ENCODE results near the gene PAOX. TPM values are rescaled to one million over a fixed set of nuclear protein-coding genes. Genes with fewer than 3 reads are reported as not detected.
"Not testable (repeated sequence)": the region's sequence is repeated elsewhere in the genome, so short reads cannot be mapped to it uniquely, and the experiment has no call there.

The PAOX gene
- polyA plus RNA-seq, 1 experiment = 4.5 TPM

DNA sequence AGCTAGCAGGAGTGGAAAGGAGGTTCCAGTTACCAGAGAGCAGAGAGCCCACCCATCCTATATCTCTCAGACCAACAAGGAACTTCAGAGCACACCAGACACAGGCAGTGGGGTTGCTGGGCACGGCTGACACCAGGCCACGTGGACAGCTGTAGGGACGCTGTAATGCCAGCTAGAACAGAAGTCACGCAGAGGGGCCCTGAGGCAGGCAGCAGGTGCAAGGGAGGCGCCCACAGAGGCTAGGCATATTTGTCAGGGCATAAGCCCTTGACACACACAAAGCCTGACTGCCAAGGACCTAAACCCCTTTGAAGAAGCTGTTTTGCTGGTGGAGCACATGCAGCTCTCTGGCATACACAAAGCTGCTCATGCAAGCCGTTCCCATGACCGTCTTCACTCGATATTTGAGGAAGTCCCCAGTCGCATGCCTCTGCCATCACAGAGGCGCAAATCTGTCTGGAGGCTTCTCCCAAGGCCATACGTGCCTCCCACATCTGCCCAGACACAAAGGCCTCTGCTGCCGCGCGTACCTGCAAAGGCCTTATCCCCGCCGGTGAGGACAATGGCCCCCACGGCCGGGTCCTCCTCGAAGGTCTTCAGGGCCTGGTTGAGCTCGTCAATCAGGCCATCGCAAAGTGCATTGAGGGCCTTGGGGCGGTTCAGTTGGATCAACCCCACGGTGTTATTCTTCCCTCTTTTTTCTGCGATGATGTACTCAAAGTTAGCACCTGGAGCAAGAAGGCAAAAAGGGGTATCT, 8.9 kb upstream of the PAOX start:
- ChIA-PET POLR2A (no interaction called here), CTCF (interaction anchor here (0.8 kb wide), 1 partner anchor 11 kb away, joined by 3 read pairs; no protein-coding TSS in a partner anchor)
- peaks cover 33% of the 10 kb centered on the region for H3K36me3 ChIP-seq (ENCODE audit: control insufficient read depth, insufficient read depth, low read length)
- no peak for DNase-seq (ENCODE audit: low read depth)
- no peak overlapping the region for H3K4me3 ChIP-seq (ENCODE audit: low read depth, low read length)
- TF ChIP-seq, protein P1, sequence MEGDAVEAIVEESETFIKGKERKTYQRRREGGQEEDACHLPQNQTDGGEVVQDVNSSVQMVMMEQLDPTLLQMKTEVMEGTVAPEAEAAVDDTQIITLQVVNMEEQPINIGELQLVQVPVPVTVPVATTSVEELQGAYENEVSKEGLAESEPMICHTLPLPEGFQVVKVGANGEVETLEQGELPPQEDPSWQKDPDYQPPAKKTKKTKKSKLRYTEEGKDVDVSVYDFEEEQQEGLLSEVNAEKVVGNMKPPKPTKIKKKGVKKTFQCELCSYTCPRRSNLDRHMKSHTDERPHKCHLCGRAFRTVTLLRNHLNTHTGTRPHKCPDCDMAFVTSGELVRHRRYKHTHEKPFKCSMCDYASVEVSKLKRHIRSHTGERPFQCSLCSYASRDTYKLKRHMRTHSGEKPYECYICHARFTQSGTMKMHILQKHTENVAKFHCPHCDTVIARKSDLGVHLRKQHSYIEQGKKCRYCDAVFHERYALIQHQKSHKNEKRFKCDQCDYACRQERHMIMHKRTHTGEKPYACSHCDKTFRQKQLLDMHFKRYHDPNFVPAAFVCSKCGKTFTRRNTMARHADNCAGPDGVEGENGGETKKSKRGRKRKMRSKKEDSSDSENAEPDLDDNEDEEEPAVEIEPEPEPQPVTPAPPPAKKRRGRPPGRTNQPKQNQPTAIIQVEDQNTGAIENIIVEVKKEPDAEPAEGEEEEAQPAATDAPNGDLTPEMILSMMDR (IDR thresholded peaks at IDR 0.05; ENCODE audit: insufficient read depth, low read depth, low read length) = no peak
- H3K27me3 ChIP-seq (ENCODE audit: control insufficient read depth, insufficient read depth, low read length) = no peaks in the 10 kb centered on the region

DNA sequence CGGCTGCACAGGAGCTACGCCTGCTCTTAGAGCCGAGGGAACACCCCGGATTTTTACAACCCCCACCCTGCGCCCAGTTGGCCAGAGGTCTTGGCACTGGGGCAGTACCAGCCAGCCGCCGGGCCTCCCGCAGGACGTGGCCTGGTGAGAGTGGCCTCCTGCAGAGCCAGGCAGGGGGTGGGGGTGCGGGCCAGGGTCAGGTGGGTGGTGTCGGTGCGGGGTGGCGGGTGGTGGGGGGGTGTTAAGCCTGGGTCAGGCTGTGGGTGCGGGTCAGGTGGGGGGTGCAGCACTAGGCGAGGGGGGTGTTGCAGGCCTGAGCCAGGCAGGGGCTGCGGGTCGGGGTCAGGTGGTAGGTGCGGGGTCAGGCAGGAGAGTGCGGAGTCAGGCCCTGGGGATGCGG, 6.6 kb upstream of the PAOX start:
- Histone ChIP-seq H3K36me3 (ENCODE audit: control insufficient read depth, insufficient read depth, low read length) (peaks cover 22% of the 10 kb centered on the region), H3K4me3 (ENCODE audit: low read depth, low read length) (peak overlapping the region; percentile 98), H3K27me3 (ENCODE audit: control insufficient read depth, insufficient read depth, low read length) (no peaks in the 10 kb centered on the region)
- TF ChIP-seq, protein P1 (IDR thresholded peaks at IDR 0.05; ENCODE audit: insufficient read depth, low read depth, low read length) = no peak
- POLR2A ChIA-PET = no interaction called here
- CTCF ChIA-PET = no interaction called here
- no peak for DNase-seq (ENCODE audit: low read depth)

DNA sequence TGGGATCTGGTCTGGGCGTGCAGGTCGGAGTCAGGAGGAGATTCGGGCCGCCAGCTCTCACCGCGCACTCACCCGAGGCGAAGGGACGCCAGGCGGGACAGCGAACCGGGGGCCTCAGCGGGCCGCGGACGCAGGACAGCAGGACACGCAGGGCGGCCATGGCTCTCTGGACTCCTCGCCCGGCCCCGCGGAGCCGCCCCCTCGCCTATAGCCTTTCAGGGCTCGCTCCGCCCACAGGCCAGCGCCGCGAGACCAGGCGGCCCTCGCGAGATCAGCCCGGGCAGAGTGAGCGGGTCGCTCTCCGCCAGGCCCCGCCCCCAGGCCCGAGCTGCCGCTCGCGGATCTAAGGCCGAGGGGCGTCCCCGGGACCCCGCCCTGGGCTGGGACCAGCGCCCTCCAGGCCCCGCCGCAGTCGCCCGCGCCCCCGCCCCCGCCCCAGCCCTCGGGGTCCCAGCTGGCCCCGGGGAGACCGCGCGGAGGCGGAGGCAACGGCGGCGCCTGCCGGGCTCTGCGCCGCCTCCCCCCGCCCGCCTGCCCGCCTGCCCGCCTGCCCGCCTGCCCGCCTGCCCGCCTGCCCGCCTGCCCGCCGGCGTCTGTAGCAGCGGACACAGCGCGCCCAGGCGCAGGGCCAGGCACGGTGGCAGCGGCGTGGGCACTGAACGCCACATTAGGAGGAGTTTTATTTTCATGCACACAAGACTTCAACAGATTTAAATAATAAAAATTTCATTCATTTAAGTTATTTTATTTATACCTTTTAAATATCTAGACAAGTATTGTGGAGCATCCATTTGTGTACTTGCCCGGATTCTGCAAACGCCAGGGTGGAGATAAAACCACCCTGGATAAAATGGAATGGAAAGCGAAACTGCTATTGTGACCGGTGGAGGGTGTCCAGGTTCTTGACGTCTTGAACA, 5.6 kb upstream of the PAOX start, which contains the start of gene ECHS1:
ECHS1 (minus strand) TSS at position 181 of the 917 bp plus-strand sequence; CDS start at position 160, 21 bp downstream.
- CTCF ChIA-PET = interaction anchor here (0.8 kb wide), 1 partner anchor 44 kb away, joined by 4 read pairs; no protein-coding TSS in a partner anchor
- Histone ChIP-seq H3K36me3 (ENCODE audit: control insufficient read depth, insufficient read depth, low read length) (peaks cover 19% of the 10 kb centered on the region), H3K4me3 (ENCODE audit: low read depth, low read length) (peak within 1 kb of the TSS; percentile 98), H3K27me3 (ENCODE audit: control insufficient read depth, insufficient read depth, low read length) (no peaks in the 10 kb centered on the region)
- TF ChIP-seq, protein P1 (IDR thresholded peaks at IDR 0.05; ENCODE audit: insufficient read depth, low read depth, low read length) = no peak
- peak; percentile 48 for DNase-seq (ENCODE audit: low read depth)
- POLR2A ChIA-PET = interaction anchor here (0.6 kb wide), 1 partner anchor 12 kb away, joined by 5 read pairs; no protein-coding TSS in a partner anchor

DNA sequence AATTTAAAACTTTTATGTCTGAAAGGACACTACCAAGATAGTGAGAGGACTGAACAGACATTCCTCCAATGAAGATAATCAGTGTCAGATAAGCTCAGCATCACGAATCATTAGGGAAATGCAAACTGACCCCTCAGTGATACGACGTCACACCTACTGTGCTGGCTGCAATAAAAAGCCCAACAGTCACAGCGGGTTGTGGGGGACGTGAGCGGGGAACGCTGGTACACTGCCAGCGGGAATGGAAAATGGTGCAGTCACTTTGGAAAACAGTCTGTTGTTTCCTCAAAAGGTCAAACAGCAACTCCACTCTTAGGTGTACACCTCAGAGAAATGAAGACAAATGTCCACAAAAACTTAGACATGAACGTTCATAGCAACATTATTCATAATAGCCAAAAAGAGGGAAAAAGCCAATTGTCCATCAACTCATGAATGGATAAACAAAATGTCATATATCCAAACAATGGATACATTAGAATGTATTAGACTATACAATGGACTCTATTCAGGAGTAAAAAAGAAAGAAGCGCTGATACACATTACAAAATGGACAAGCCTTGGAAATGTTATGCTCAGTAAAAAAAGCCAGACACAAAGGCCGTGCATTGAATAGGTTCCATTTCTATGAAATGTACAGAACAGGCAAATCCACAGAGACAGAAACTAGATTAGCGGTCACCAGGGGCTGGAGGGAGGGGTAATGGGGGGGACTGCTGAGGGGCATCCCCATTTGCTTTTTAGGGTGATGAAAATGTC, 3.5 kb upstream of the PAOX start:
- Histone ChIP-seq H3K4me3 (ENCODE audit: low read depth, low read length) (no peak overlapping the region), H3K36me3 (ENCODE audit: control insufficient read depth, insufficient read depth, low read length) (peaks cover 5% of the 10 kb centered on the region), H3K27me3 (ENCODE audit: control insufficient read depth, insufficient read depth, low read length) (no peaks in the 10 kb centered on the region)
- CTCF ChIA-PET = interaction anchor here (1.2 to 1.4 kb wide), 2 partner anchors 46 kb away, joined by 3 to 4 read pairs; no protein-coding TSS in a partner anchor
- POLR2A ChIA-PET = no interaction called here
- TF ChIP-seq, protein P1 (IDR thresholded peaks at IDR 0.05; ENCODE audit: insufficient read depth, low read depth, low read length) = no peak
- no peak for DNase-seq (ENCODE audit: low read depth)

DNA sequence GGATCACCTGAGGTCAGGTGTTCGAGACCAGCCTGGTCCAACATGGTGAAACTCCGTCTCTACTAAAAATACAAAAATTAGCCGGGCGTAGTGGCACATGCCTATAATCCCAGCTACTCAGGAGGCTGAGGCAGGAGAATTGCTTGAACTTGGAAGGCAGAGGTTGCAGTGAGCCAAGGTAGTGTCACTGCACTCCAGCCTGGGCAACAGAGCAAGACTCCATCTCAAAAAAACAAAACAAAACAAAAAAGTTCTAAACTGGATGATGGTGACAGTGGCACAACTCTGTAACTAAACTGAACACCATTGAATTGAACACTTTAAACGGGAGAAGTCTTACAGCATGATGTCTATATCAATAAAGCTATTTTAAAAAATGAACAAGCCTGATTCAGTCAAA, 2.9 kb upstream of the PAOX start:
- H3K36me3 ChIP-seq (ENCODE audit: control insufficient read depth, insufficient read depth, low read length); H3K27me3 ChIP-seq (ENCODE audit: control insufficient read depth, insufficient read depth, low read length); H3K4me3 ChIP-seq (ENCODE audit: low read depth, low read length); POLR2A ChIA-PET; DNase-seq (ENCODE audit: low read depth): not testable (repeated sequence)
- CTCF ChIA-PET = interaction anchor here (1.4 kb wide), 1 partner anchor 47 kb away, joined by 4 read pairs; no protein-coding TSS in a partner anchor

All from BJ (cell line).